HFFc6 (cell line): ENCODE measurements around the gene RGS16. TPM values are rescaled to one million over a fixed set of nuclear protein-coding genes. Genes with fewer than 3 reads are reported as not detected.

Source experiments
- DNase-seq: peaks from one replicate; pipeline ENCODE4 v3.0.0-alpha.2; 2018
- H3K27ac Mint-ChIP-seq: 2 replicates; pipeline ENCODE4 v1.8.0; 2020; ENCODE audit warnings: mild to moderate bottlenecking, mixed read lengths
- H3K27me3 Mint-ChIP-seq: 2 replicates; pipeline ENCODE4 v1.8.0; 2021; ENCODE audit warnings: mild to moderate bottlenecking, moderate library complexity, mixed read lengths; ENCODE audit not compliant: insufficient read depth
- H3K36me3 Mint-ChIP-seq: 2 replicates; pipeline ENCODE4 v1.8.0; 2021; ENCODE audit warnings: low read depth, mixed read lengths
- H3K4me1 Mint-ChIP-seq: 2 replicates; pipeline ENCODE4 v1.8.0; 2020; ENCODE audit warnings: low read depth, mixed read lengths
- H3K4me3 Mint-ChIP-seq: 2 replicates; pipeline ENCODE4 v1.8.0; 2020; ENCODE audit warnings: mild to moderate bottlenecking, moderate library complexity, mixed read lengths
- H3K9me3 Mint-ChIP-seq: 2 replicates; pipeline ENCODE4 v1.8.0; 2020; ENCODE audit warnings: mild to moderate bottlenecking, mixed read lengths
- CTCF ChIP-seq: fragments of 200-600 bp; sonication (generic); IDR thresholded peaks from 2 replicates; pipeline ENCODE4 v1.5.0; 2021; ENCODE audit warnings: antibody characterized with exemption, mild to moderate bottlenecking
- total RNA-seq, 6 experiments: library from RNA; stranded (reverse); fragmentation: NEBNext Ultra II Directional; extraction: Animal tissue kit (Norgen Biotek cat#: 25700); gene quantifications; 2 replicates in 1 of 6; 3 replicates in 5 of 6; pipeline ENCODE4 v1.2.3, GENCODE V29; 2021

Gene RGS16
- total RNA-seq, 6 experiments from 2014 or later = 0.31 to 0.59 (median 0.39) TPM

GRCh38 chr1:182614796-182615454 is 10.7 kb upstream of the RGS16 start:
- TF ChIP-seq CTCF = peak; percentile 37
- H3K9me3 Mint-ChIP-seq = no peaks in the 10 kb centered on the region
- H3K27ac Mint-ChIP-seq = peak overlapping the region; percentile 95
- H3K36me3 Mint-ChIP-seq = no peaks in the 10 kb centered on the region
- H3K4me3 Mint-ChIP-seq = peak overlapping the region; percentile 84
- DNase-seq = peak; percentile 92
- peaks cover 46% of the 10 kb centered on the region for H3K4me1 Mint-ChIP-seq
- H3K27me3 Mint-ChIP-seq = peaks cover 8% of the 10 kb centered on the region

- Mint-ChIP-seq H3K4me1 (peaks cover 55% of the 10 kb centered on the region), H3K27me3 (no peaks in the 10 kb centered on the region; the same call in none of the 2 replicates), H3K27ac (no peak overlapping the region), H3K36me3 (no peaks in the 10 kb centered on the region), H3K4me3 (no peak overlapping the region), H3K9me3 (no peaks in the 10 kb centered on the region)
- no peak for DNase-seq
- no peak for TF ChIP-seq CTCF
These were observed 7.6 kb upstream of the RGS16 start for GRCh38 chr1:182611787-182612186.

- TF ChIP-seq CTCF = no peak
- H3K4me3 Mint-ChIP-seq = no peak overlapping the region
- no peak for DNase-seq
- no peaks in the 10 kb centered on the region for H3K9me3 Mint-ChIP-seq
- H3K27me3 Mint-ChIP-seq = no peaks in the 10 kb centered on the region; the same call in none of the 2 replicates
- no peaks in the 10 kb centered on the region for H3K36me3 Mint-ChIP-seq
- H3K27ac Mint-ChIP-seq = no peak overlapping the region
- peaks cover 55% of the 10 kb centered on the region for H3K4me1 Mint-ChIP-seq
These were observed 7.1 kb upstream of the RGS16 start for GRCh38 chr1:182611326-182611725.

- Mint-ChIP-seq H3K36me3 (no peaks in the 10 kb centered on the region), H3K4me3 (no peak overlapping the region), H3K9me3 (no peaks in the 10 kb centered on the region), H3K4me1 (peaks cover 49% of the 10 kb centered on the region), H3K27ac (no peak overlapping the region), H3K27me3 (no peaks in the 10 kb centered on the region; the same call in none of the 2 replicates)
- TF ChIP-seq CTCF = no peak
- no peak for DNase-seq
These were observed 6.5 kb upstream of the RGS16 start for GRCh38 chr1:182610606-182611194.

GRCh38 chr1:182608845-182609610 is 4.8 kb upstream of the RGS16 start:
- no peak for TF ChIP-seq CTCF
- H3K9me3 Mint-ChIP-seq = no peaks in the 10 kb centered on the region
- H3K27ac Mint-ChIP-seq = peak overlapping the region; percentile 17
- H3K27me3 Mint-ChIP-seq = no peaks in the 10 kb centered on the region; the same call in none of the 2 replicates
- peaks cover 44% of the 10 kb centered on the region for H3K4me1 Mint-ChIP-seq
- no peaks in the 10 kb centered on the region for H3K36me3 Mint-ChIP-seq
- no peak for DNase-seq
- no peak overlapping the region for H3K4me3 Mint-ChIP-seq
